ENCODE data around the gene SEPTIN11.

The SEPTIN11 gene

GRCh38 chr4:76981644-76982043, 32.1 kb downstream of the SEPTIN11 start:
- DNase-seq: no peak

- DNase-seq: no peak
These were observed 33.4 kb downstream of the SEPTIN11 start for GRCh38 chr4:76982638-76983584.

GRCh38 chr4:76984127-76984526, 34.6 kb downstream of the SEPTIN11 start:
- no peak for DNase-seq

- DNase-seq: no peak
These were observed 35.2 kb downstream of the SEPTIN11 start for GRCh38 chr4:76984788-76985211.

GRCh38 chr4:76987153-76987591, 37.6 kb downstream of the SEPTIN11 start:
- DNase-seq: no peak

GRCh38 chr4:76987685-76988084, 38.1 kb downstream of the SEPTIN11 start:
- DNase-seq: no peak

- no peak for DNase-seq
These were observed 40.0 kb downstream of the SEPTIN11 start for GRCh38 chr4:76989391-76990061.

- no peak for DNase-seq
These were observed 40.9 kb downstream of the SEPTIN11 start for GRCh38 chr4:76990288-76991080.

- no peak for DNase-seq
These were observed 41.7 kb downstream of the SEPTIN11 start for GRCh38 chr4:76991161-76991660.

GRCh38 chr4:76993787-76994641, 44.5 kb downstream of the SEPTIN11 start:
- no peak for DNase-seq

GRCh38 chr4:76995776-76996175, 46.2 kb downstream of the SEPTIN11 start:
- no peak for DNase-seq

- DNase-seq: no peak
These were observed 46.9 kb downstream of the SEPTIN11 start for GRCh38 chr4:76996445-76996844.

GRCh38 chr4:76997077-76997476, 47.5 kb downstream of the SEPTIN11 start:
- no peak for DNase-seq

- no peak for DNase-seq
These were observed 48.0 kb downstream of the SEPTIN11 start for GRCh38 chr4:76997532-76997931.

- DNase-seq: no peak
These were observed 48.8 kb downstream of the SEPTIN11 start for GRCh38 chr4:76998251-76998901.

All from GDM1 (cell line).